DND-41 (cell line): ENCODE data around the gene XXYLT1.

Source experiments
- ATAC-seq: fragments of 200-7000 bp; cut with Tn5 transposase; 3 replicates; pipeline ENCODE4 v1.9.1; 2021; ENCODE audit warnings: low read depth; ENCODE audit not compliant: insufficient read depth
- DNase-seq: peaks from one replicate; pipeline ENCODE4 v3.0.0-alpha.2; 2020
- H2AFZ ChIP-seq: 2 replicates; pipeline ENCODE4 v1.6.0; 2012; ENCODE audit warnings: low read depth, low read length
- H3K27ac ChIP-seq: 2 replicates; pipeline ENCODE4 v1.5.1; 2012; ENCODE audit warnings: low read length, inconsistent platforms
- H3K27me3 ChIP-seq: fragments of 200-600 bp; sonication (generic); 2 replicates; pipeline ENCODE4 v1.6.0; 2012; ENCODE audit warnings: low read length, mild to moderate bottlenecking, inconsistent platforms; ENCODE audit not compliant: insufficient read depth, poor library complexity
- H3K36me3 ChIP-seq: 2 replicates; pipeline ENCODE4 v1.5.1; 2012; ENCODE audit warnings: low read length, inconsistent platforms; ENCODE audit not compliant: insufficient read depth
- H3K4me1 ChIP-seq: 2 replicates; pipeline ENCODE4 v1.5.1; 2012; ENCODE audit warnings: mild to moderate bottlenecking, low read length; ENCODE audit not compliant: insufficient read depth
- H3K4me2 ChIP-seq: 2 replicates; pipeline ENCODE4 v1.6.0; 2012; ENCODE audit warnings: mild to moderate bottlenecking, moderate library complexity, low read length, inconsistent platforms; ENCODE audit not compliant: insufficient read depth
- H3K4me3 ChIP-seq, 2 experiments: fragments of 200-600 bp in 1 of 2; shearing (Covaris generic) in 1 of 2; 2 replicates each; pipeline ENCODE4 v1.5.1; 2012 to 2016; ENCODE audit warnings: inconsistent platforms in 2 of 2, low read length in 2 of 2, mild to moderate bottlenecking in 2 of 2, low read depth in 1 of 2, moderate library complexity in 1 of 2
- H3K79me2 ChIP-seq: 2 replicates; pipeline ENCODE4 v1.6.0; 2012; ENCODE audit warnings: low read length, inconsistent platforms; ENCODE audit not compliant: insufficient read depth
- H3K9ac ChIP-seq: 2 replicates; pipeline ENCODE4 v1.6.0; 2012; ENCODE audit warnings: low read depth, mild to moderate bottlenecking, inconsistent platforms, low read length, moderate library complexity
- H3K9me3 ChIP-seq: 2 replicates; pipeline ENCODE4 v1.5.1; 2012; ENCODE audit warnings: low read length, moderate library complexity, mild to moderate bottlenecking, inconsistent platforms; ENCODE audit not compliant: insufficient read depth, severe bottlenecking
- H4K20me1 ChIP-seq: 2 replicates; pipeline ENCODE4 v1.6.0; 2012; ENCODE audit warnings: low read length; ENCODE audit not compliant: insufficient read depth
- EZH2 ChIP-seq: IDR thresholded peaks from 3 replicates; pipeline ENCODE4 v1.6.1; 2012; ENCODE audit warnings: borderline replicate concordance, low read depth, mild to moderate bottlenecking, moderate library complexity, low read length, inconsistent platforms; ENCODE audit not compliant: severe bottlenecking
- TF ChIP-seq, protein P1 (sequence below): IDR thresholded peaks from 2 replicates; pipeline ENCODE4 v1.5.1; 2012; ENCODE audit warnings: borderline replicate concordance, low read length, moderate library complexity, mild to moderate bottlenecking; ENCODE audit not compliant: poor library complexity, severe bottlenecking; ENCODE audit errors: extremely low read depth

Gene XXYLT1

DNA sequence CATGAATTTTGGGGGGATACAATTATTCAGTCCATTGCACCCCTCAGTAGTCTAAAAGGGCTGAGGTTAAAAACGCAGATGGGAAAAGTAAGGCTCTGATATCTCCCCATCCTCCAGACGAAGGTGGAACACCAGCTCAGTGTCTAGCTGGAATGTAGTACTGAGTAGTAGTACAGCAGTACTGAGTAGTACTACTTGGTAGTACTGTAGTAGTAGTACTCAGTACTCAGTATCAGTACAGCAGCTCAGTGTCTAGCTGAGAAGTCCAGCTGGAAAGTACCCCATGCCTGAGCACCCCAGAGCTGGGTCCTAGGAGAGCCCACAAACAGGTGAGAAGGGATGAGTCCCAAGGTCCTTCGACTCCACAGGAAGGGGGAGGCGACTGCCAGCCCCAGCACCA lies 148.7 kb downstream of the XXYLT1 start:
- no peak overlapping the region for H3K4me2 ChIP-seq
- no peaks in the 10 kb centered on the region for H3K4me1 ChIP-seq
- H3K27me3 ChIP-seq: no peaks in the 10 kb centered on the region
- TF ChIP-seq, protein P1, sequence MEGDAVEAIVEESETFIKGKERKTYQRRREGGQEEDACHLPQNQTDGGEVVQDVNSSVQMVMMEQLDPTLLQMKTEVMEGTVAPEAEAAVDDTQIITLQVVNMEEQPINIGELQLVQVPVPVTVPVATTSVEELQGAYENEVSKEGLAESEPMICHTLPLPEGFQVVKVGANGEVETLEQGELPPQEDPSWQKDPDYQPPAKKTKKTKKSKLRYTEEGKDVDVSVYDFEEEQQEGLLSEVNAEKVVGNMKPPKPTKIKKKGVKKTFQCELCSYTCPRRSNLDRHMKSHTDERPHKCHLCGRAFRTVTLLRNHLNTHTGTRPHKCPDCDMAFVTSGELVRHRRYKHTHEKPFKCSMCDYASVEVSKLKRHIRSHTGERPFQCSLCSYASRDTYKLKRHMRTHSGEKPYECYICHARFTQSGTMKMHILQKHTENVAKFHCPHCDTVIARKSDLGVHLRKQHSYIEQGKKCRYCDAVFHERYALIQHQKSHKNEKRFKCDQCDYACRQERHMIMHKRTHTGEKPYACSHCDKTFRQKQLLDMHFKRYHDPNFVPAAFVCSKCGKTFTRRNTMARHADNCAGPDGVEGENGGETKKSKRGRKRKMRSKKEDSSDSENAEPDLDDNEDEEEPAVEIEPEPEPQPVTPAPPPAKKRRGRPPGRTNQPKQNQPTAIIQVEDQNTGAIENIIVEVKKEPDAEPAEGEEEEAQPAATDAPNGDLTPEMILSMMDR: no peak
- no peak for TF ChIP-seq EZH2
- peaks cover 26% of the 10 kb centered on the region for H4K20me1 ChIP-seq
- no peak overlapping the region for H3K4me3 ChIP-seq
- H3K27ac ChIP-seq: no peak overlapping the region
- no peak for DNase-seq
- no peak overlapping the region for H2AFZ ChIP-seq
- no peak overlapping the region for H3K9ac ChIP-seq
- ATAC-seq: no peak
- no peaks in the 10 kb centered on the region for H3K36me3 ChIP-seq
- H3K79me2 ChIP-seq: no peaks in the 10 kb centered on the region
- H3K9me3 ChIP-seq: no peaks in the 10 kb centered on the region

GRCh38 chr3:195120267-195120601 lies 150.7 kb downstream of the XXYLT1 start:
- no peak for DNase-seq
- no peaks in the 10 kb centered on the region for H3K4me1 ChIP-seq
- peaks cover 29% of the 10 kb centered on the region for H4K20me1 ChIP-seq
- H3K27ac ChIP-seq: no peak overlapping the region
- no peak overlapping the region for H3K4me3 ChIP-seq
- no peaks in the 10 kb centered on the region for H3K36me3 ChIP-seq
- H3K79me2 ChIP-seq: no peaks in the 10 kb centered on the region
- no peak for TF ChIP-seq EZH2
- no peak overlapping the region for H3K9ac ChIP-seq
- H3K4me2 ChIP-seq: no peak overlapping the region
- no peaks in the 10 kb centered on the region for H3K27me3 ChIP-seq
- ATAC-seq: no peak
- H3K9me3 ChIP-seq: no peaks in the 10 kb centered on the region
- no peak overlapping the region for H2AFZ ChIP-seq

- Histone ChIP-seq H3K27me3 (no peaks in the 10 kb centered on the region), H4K20me1 (peaks cover 32% of the 10 kb centered on the region), H3K4me3 (no peak overlapping the region), H3K4me2 (no peak overlapping the region), H3K36me3 (no peaks in the 10 kb centered on the region), H3K4me1 (no peaks in the 10 kb centered on the region), H2AFZ (no peak overlapping the region), H3K79me2 (no peaks in the 10 kb centered on the region), H3K9me3 (no peaks in the 10 kb centered on the region), H3K27ac (no peak overlapping the region), H3K9ac (no peak overlapping the region)
- no peak for DNase-seq
- ATAC-seq: no peak
- no peak for TF ChIP-seq EZH2
- TF ChIP-seq, protein P1: no peak
Observed at GRCh38 chr3:195119461-195120266, 151.3 kb downstream of the XXYLT1 start.

- no peak overlapping the region for H3K9ac ChIP-seq
- ATAC-seq: no peak
Observed at GRCh38 chr3:195118671-195119070, 152.3 kb downstream of the XXYLT1 start.

More at GRCh38 chr3:195118671-195119070, 152.3 kb downstream of the XXYLT1 start:
- no peaks in the 10 kb centered on the region for H3K79me2 ChIP-seq
- H4K20me1 ChIP-seq: peaks cover 32% of the 10 kb centered on the region
- no peaks in the 10 kb centered on the region for H3K4me1 ChIP-seq
- no peak overlapping the region for H3K27ac ChIP-seq
- H3K4me2 ChIP-seq: no peak overlapping the region
- no peak for DNase-seq
- H3K9me3 ChIP-seq: no peaks in the 10 kb centered on the region
- H3K36me3 ChIP-seq: no peaks in the 10 kb centered on the region
- no peaks in the 10 kb centered on the region for H3K27me3 ChIP-seq
- no peak overlapping the region for H2AFZ ChIP-seq
- no peak overlapping the region for H3K4me3 ChIP-seq
- TF ChIP-seq EZH2: no peak
- TF ChIP-seq, protein P1: no peak
